Ishikawa (cell line): Measurements from ENCODE around the gene TMEM89.

Experiments
- CEBPB ChIP-seq: IDR thresholded peaks from 2 replicates; pipeline ENCODE4 v1.6.1; 2012
- CREB1 ChIP-seq: IDR thresholded peaks from 2 replicates; pipeline ENCODE4 v1.6.1; 2012; ENCODE audit warnings: low read depth
- EGR1 ChIP-seq: IDR thresholded peaks from 2 replicates; pipeline ENCODE4 v1.6.1; 2012
- EP300 ChIP-seq: IDR thresholded peaks from 2 replicates; pipeline ENCODE4 v1.6.1; 2012; ENCODE audit warnings: borderline replicate concordance
- FOXM1 ChIP-seq: IDR thresholded peaks from 2 replicates; pipeline ENCODE4 v1.6.1; 2012; ENCODE audit warnings: low read depth, borderline replicate concordance
- NFIC ChIP-seq: IDR thresholded peaks from 2 replicates; pipeline ENCODE4 v1.6.1; 2012
- TAF1 ChIP-seq: IDR thresholded peaks from 2 replicates; pipeline ENCODE4 v1.6.1; 2012; ENCODE audit warnings: low read depth, mild to moderate bottlenecking
- TEAD4 ChIP-seq: IDR thresholded peaks from 2 replicates; pipeline ENCODE4 v1.6.1; 2012
- YY1 ChIP-seq: IDR thresholded peaks from 2 replicates; pipeline ENCODE4 v1.6.1; 2012; ENCODE audit warnings: low read depth
- TF ChIP-seq, protein P1 (sequence below): IDR thresholded peaks from 2 replicates; pipeline ENCODE4 v1.6.1; 2012
- TF ChIP-seq, protein P2 (sequence below): IDR thresholded peaks from 2 replicates; pipeline ENCODE4 v1.6.1; 2012; ENCODE audit warnings: low read depth, mild to moderate bottlenecking
- TF ChIP-seq, protein P3 (sequence below): IDR thresholded peaks from 2 replicates; pipeline ENCODE4 v1.6.1; 2012

DNA sequence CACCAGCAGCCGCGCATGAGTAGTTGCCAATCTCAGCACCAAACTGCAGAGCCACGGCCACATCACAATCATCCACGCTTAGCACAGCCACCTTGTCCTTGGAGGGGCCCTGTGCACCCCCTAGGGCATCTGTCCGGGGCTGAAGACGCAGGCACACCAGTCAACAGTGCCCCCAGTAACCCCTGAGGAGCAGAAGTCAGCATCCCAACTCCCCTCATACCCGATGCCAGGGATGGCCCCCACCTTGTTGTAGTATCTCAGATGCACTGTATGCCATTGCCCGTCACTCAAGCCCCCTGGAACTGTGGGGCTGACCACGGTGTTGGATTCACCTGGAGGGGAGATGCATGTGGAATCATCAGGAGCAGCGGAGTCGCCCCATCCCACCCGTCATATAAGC lies 33.5 kb upstream of the TMEM89 start:
- TF ChIP-seq CREB1 (no peak), FOXM1 (no peak), TEAD4 (no peak), CEBPB (no peak), YY1 (no peak), EP300 (no peak), EGR1 (no peak), TAF1 (no peak), NFIC (no peak)
- TF ChIP-seq, protein P1, sequence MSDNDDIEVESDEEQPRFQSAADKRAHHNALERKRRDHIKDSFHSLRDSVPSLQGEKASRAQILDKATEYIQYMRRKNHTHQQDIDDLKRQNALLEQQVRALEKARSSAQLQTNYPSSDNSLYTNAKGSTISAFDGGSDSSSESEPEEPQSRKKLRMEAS, result no peak
- TF ChIP-seq, protein P2, sequence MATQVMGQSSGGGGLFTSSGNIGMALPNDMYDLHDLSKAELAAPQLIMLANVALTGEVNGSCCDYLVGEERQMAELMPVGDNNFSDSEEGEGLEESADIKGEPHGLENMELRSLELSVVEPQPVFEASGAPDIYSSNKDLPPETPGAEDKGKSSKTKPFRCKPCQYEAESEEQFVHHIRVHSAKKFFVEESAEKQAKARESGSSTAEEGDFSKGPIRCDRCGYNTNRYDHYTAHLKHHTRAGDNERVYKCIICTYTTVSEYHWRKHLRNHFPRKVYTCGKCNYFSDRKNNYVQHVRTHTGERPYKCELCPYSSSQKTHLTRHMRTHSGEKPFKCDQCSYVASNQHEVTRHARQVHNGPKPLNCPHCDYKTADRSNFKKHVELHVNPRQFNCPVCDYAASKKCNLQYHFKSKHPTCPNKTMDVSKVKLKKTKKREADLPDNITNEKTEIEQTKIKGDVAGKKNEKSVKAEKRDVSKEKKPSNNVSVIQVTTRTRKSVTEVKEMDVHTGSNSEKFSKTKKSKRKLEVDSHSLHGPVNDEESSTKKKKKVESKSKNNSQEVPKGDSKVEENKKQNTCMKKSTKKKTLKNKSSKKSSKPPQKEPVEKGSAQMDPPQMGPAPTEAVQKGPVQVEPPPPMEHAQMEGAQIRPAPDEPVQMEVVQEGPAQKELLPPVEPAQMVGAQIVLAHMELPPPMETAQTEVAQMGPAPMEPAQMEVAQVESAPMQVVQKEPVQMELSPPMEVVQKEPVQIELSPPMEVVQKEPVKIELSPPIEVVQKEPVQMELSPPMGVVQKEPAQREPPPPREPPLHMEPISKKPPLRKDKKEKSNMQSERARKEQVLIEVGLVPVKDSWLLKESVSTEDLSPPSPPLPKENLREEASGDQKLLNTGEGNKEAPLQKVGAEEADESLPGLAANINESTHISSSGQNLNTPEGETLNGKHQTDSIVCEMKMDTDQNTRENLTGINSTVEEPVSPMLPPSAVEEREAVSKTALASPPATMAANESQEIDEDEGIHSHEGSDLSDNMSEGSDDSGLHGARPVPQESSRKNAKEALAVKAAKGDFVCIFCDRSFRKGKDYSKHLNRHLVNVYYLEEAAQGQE, result no peak
- TF ChIP-seq, protein P3, sequence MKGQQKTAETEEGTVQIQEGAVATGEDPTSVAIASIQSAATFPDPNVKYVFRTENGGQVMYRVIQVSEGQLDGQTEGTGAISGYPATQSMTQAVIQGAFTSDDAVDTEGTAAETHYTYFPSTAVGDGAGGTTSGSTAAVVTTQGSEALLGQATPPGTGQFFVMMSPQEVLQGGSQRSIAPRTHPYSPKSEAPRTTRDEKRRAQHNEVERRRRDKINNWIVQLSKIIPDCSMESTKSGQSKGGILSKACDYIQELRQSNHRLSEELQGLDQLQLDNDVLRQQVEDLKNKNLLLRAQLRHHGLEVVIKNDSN, result no peak
